Liver (tissue), 9 donors: ENCODE data around the gene KPNB1. TPM values are rescaled to one million over a fixed set of nuclear protein-coding genes. Genes with fewer than 3 reads are reported as not detected.

Experiments used
- DNase-seq: peaks from one replicate; pipeline ENCODE4 v3.0.0-alpha.2; 2017; ENCODE audit warnings: low spot score
- H3K27ac ChIP-seq, 2 donors: one replicate each; pipeline ENCODE4 v1.7.0; 2013; ENCODE audit warnings: inconsistent platforms in 2 of 2, low read length in 2 of 2, control low read depth in 1 of 2, low read depth in 1 of 2, mild to moderate bottlenecking in 1 of 2
- H3K27me3 ChIP-seq, 4 donors: one replicate each; pipeline versions ENCODE4 v1.6.1 to v1.7.0; 2013; ENCODE audit warnings: low read length in 3 of 4, inconsistent platforms in 1 of 4, mild to moderate bottlenecking in 1 of 4, moderate library complexity in 1 of 4; ENCODE audit not compliant: control insufficient read depth in 4 of 4, insufficient read depth in 4 of 4
- H3K36me3 ChIP-seq, 4 donors: one replicate each; pipeline versions ENCODE4 v1.6.1 to v1.7.0; 2013; ENCODE audit warnings: low read length in 3 of 4, mild to moderate bottlenecking in 3 of 4, low read depth in 1 of 4, moderate library complexity in 1 of 4; ENCODE audit not compliant: control insufficient read depth in 4 of 4, insufficient read depth in 3 of 4
- H3K4me1 ChIP-seq, 4 donors: one replicate each; pipeline versions ENCODE4 v1.6.1 to v1.7.0; 2013; ENCODE audit warnings: low read length in 3 of 4, mild to moderate bottlenecking in 3 of 4, moderate library complexity in 1 of 4; ENCODE audit not compliant: control insufficient read depth in 4 of 4, insufficient read depth in 4 of 4
- H3K4me3 ChIP-seq, 3 donors: one replicate each; pipeline versions ENCODE4 v1.6.1 to v1.7.0; 2013; ENCODE audit warnings: low read length in 3 of 3, control low read depth in 1 of 3, low read depth in 1 of 3, mild to moderate bottlenecking in 1 of 3
- H3K9ac ChIP-seq, 2 donors: one replicate each; pipeline ENCODE4 v1.7.0; 2013; ENCODE audit warnings: low read length in 2 of 2, mild to moderate bottlenecking in 2 of 2, moderate library complexity in 2 of 2, control low read depth in 1 of 2, low read depth in 1 of 2
- H3K9me3 ChIP-seq, 4 donors: one replicate each; pipeline versions ENCODE4 v1.6.1 to v1.7.0; 2013; ENCODE audit warnings: low read length in 3 of 4; ENCODE audit not compliant: control insufficient read depth in 4 of 4
- ATF3 ChIP-seq: IDR thresholded peaks from 2 replicates; pipeline ENCODE4 v1.6.1; 2016; ENCODE audit warnings: antibody characterized with exemption
- EGR1 ChIP-seq, 2 donors: IDR thresholded peaks; 2 replicates each; pipeline ENCODE4 v1.6.1; 2016 to 2018; ENCODE audit warnings: antibody characterized with exemption in 2 of 2, low read depth in 2 of 2
- FOXA1 ChIP-seq: IDR thresholded peaks from 2 replicates; pipeline ENCODE4 v1.6.1; 2016; ENCODE audit warnings: antibody characterized with exemption
- FOXA2 ChIP-seq: IDR thresholded peaks from 2 replicates; pipeline ENCODE4 v1.6.1; 2016; ENCODE audit warnings: antibody characterized with exemption
- GABPA ChIP-seq, 2 donors: IDR thresholded peaks in 1 of 2; conservative IDR thresholded peaks in 1 of 2; 2 replicates each; pipeline ENCODE4 v1.6.1; 2016; ENCODE audit warnings: antibody characterized with exemption in 2 of 2, mild to moderate bottlenecking in 1 of 2, moderate library complexity in 1 of 2
- HNF4A ChIP-seq, 2 donors: conservative IDR thresholded peaks; 2 replicates each; pipeline ENCODE4 v1.6.1; 2016; ENCODE audit warnings: antibody characterized with exemption in 2 of 2, mild to moderate bottlenecking in 2 of 2
- HNF4G ChIP-seq: IDR thresholded peaks from 2 replicates; pipeline ENCODE4 v1.6.1; 2016; ENCODE audit warnings: antibody characterized with exemption
- NR2F2 ChIP-seq: IDR thresholded peaks from 2 replicates; pipeline ENCODE4 v1.6.1; 2016; ENCODE audit warnings: antibody characterized with exemption
- RAD21 ChIP-seq, 2 donors: IDR thresholded peaks; 2 replicates each; pipeline ENCODE4 v1.6.1; 2016; ENCODE audit warnings: antibody characterized with exemption in 2 of 2, mild to moderate bottlenecking in 2 of 2
- RXRA ChIP-seq, 2 donors: IDR thresholded peaks; 2 replicates each; pipeline ENCODE4 v1.6.1; 2017 to 2018; ENCODE audit warnings: antibody characterized with exemption in 2 of 2, mild to moderate bottlenecking in 1 of 2
- SP1 ChIP-seq: IDR thresholded peaks from 2 replicates; pipeline ENCODE4 v1.6.1; 2018; ENCODE audit warnings: antibody characterized with exemption, mild to moderate bottlenecking
- TAF1 ChIP-seq: conservative IDR thresholded peaks from 2 replicates; pipeline ENCODE4 v1.6.1; 2016; ENCODE audit warnings: antibody characterized with exemption, mild to moderate bottlenecking
- YY1 ChIP-seq: IDR thresholded peaks from 2 replicates; pipeline ENCODE4 v1.6.1; 2016; ENCODE audit warnings: antibody characterized with exemption, mild to moderate bottlenecking
- ZBTB33 ChIP-seq: IDR thresholded peaks from 2 replicates; pipeline ENCODE4 v1.6.1; 2016; ENCODE audit warnings: antibody characterized with exemption
- WGBS: extraction: QIAGEN DNeasy Blood & Tissue Kit; methylation state at CpG from one replicate; pipeline ENCODE4 v1.1.7; 2013; 5-methylcytosine and 5-hydroxymethylcytosine counted together
- polyA plus RNA-seq, 2 donors: library from polyadenylated mRNA; stranded (reverse) in 1 of 2; unstranded in 1 of 2; fragments of 200-250 nt in 1 of 2; fragments of >200 nt in 1 of 2; fragmentation: Nextera tagmentation in 1 of 2; extraction: Ambion mirVana in 1 of 2; gene quantifications; one replicate each; pipeline versions ENCODE4 v1.2.1 to v1.2.3, GENCODE V29; 2013 to 2015
- total RNA-seq, 2 donors: library from RNA; depleted of rRNA; stranded (reverse); fragments of >200 nt; gene quantifications; one replicate each; pipeline ENCODE4 v1.2.3, GENCODE V29; 2014
- TF ChIP-seq, protein P1 (sequence below): IDR thresholded peaks from 2 replicates; pipeline ENCODE4 v1.6.1; 2016; ENCODE audit warnings: antibody characterized with exemption
- TF ChIP-seq, protein P2 (sequence below): IDR thresholded peaks from 2 replicates; pipeline ENCODE4 v1.6.1; 2016; ENCODE audit warnings: antibody characterized with exemption, mild to moderate bottlenecking
- TF ChIP-seq, protein P3 (sequence below): fragments of 150-350 bp; IDR thresholded peaks from 2 replicates; pipeline ENCODE4 v1.5.1; 2017; ENCODE audit warnings: improper control_type of control experiment, low read depth, low read length; ENCODE audit not compliant: missing input control
- donor health status: healthy.
- donor health status: healthy.
- donor health status: healthy.
- donor health status: healthy.
- donor health status: healthy.

Gene KPNB1
- total and polyA plus RNA-seq, 4 donors = 27.6 to 114 (median 75.0) TPM

DNA sequence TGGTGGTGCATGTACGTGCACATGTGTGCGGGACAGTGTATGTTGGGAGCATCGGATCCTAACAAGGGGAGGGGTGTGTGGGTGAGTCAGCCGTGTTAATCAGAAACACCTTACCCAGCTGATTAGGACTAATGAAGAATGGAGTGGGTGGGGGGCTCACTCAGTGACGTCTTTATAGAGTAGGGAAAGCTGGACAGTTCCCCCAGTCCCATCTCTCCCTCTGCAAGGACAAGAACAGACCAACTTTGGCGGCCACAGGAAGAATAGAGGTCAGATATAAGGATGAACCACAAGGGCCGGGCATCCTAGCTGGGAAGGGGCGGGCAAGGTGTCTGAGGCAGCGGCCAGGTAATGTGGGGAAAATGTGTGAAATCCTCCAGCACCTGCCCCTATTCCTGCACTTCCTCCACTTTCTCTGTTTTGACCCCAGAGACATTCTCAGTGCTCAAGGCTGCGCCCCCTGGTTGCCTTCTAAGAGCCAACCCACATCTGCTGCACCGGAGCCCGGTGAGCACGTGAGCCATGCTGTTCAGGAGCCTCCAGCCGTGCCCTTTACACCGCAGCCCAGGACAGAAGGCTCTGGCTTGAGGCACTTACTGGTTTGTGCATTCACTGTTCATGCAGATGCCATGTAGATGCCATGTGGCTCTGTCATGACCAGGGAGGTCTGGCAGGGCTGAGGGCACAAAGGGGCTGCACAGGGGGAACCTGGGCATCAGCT is 64.4 kb downstream of the KPNB1 start (continued):
- TF ChIP-seq RAD21 (IDR thresholded peaks at IDR 0.05) (no peak), GABPA (IDR thresholded peaks at IDR 0.05 in 1 of 2, conservative IDR thresholded peaks at IDR 0.05 in 1 of 2) (no peak)

- Histone ChIP-seq H3K9me3 (no peaks in the 10 kb centered on the region), H3K36me3 (no peaks in the 10 kb centered on the region), H3K27me3 (no peaks in the 10 kb centered on the region), H3K27ac (no peak overlapping the region), H3K9ac (no peak overlapping the region), H3K4me1 (peaks cover 0 to 7% (median 0%) of the 10 kb centered on the region in 4 donors), H3K4me3 (no peak overlapping the region)
- 72% methylated on average over 6 of the region's 6 CpGs for WGBS
- TF ChIP-seq RXRA (IDR thresholded peaks at IDR 0.05) = no peak
- TF ChIP-seq, protein P1, sequence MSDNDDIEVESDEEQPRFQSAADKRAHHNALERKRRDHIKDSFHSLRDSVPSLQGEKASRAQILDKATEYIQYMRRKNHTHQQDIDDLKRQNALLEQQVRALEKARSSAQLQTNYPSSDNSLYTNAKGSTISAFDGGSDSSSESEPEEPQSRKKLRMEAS = no peak
- TF ChIP-seq YY1 = no peak
- no peak for TF ChIP-seq EGR1 (IDR thresholded peaks at IDR 0.05; ENCODE audit: low read depth in 2 of 2)
- TF ChIP-seq, protein P2, sequence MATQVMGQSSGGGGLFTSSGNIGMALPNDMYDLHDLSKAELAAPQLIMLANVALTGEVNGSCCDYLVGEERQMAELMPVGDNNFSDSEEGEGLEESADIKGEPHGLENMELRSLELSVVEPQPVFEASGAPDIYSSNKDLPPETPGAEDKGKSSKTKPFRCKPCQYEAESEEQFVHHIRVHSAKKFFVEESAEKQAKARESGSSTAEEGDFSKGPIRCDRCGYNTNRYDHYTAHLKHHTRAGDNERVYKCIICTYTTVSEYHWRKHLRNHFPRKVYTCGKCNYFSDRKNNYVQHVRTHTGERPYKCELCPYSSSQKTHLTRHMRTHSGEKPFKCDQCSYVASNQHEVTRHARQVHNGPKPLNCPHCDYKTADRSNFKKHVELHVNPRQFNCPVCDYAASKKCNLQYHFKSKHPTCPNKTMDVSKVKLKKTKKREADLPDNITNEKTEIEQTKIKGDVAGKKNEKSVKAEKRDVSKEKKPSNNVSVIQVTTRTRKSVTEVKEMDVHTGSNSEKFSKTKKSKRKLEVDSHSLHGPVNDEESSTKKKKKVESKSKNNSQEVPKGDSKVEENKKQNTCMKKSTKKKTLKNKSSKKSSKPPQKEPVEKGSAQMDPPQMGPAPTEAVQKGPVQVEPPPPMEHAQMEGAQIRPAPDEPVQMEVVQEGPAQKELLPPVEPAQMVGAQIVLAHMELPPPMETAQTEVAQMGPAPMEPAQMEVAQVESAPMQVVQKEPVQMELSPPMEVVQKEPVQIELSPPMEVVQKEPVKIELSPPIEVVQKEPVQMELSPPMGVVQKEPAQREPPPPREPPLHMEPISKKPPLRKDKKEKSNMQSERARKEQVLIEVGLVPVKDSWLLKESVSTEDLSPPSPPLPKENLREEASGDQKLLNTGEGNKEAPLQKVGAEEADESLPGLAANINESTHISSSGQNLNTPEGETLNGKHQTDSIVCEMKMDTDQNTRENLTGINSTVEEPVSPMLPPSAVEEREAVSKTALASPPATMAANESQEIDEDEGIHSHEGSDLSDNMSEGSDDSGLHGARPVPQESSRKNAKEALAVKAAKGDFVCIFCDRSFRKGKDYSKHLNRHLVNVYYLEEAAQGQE = no peak
- no peak for TF ChIP-seq NR2F2
- TF ChIP-seq ZBTB33 = no peak
- no peak for TF ChIP-seq ATF3
- TF ChIP-seq TAF1 = no peak
- TF ChIP-seq FOXA2 = no peak
- no peak for TF ChIP-seq HNF4A (conservative IDR thresholded peaks at IDR 0.05)
- TF ChIP-seq, protein P3, sequence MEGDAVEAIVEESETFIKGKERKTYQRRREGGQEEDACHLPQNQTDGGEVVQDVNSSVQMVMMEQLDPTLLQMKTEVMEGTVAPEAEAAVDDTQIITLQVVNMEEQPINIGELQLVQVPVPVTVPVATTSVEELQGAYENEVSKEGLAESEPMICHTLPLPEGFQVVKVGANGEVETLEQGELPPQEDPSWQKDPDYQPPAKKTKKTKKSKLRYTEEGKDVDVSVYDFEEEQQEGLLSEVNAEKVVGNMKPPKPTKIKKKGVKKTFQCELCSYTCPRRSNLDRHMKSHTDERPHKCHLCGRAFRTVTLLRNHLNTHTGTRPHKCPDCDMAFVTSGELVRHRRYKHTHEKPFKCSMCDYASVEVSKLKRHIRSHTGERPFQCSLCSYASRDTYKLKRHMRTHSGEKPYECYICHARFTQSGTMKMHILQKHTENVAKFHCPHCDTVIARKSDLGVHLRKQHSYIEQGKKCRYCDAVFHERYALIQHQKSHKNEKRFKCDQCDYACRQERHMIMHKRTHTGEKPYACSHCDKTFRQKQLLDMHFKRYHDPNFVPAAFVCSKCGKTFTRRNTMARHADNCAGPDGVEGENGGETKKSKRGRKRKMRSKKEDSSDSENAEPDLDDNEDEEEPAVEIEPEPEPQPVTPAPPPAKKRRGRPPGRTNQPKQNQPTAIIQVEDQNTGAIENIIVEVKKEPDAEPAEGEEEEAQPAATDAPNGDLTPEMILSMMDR = no peak
- no peak for TF ChIP-seq HNF4G
- TF ChIP-seq GABPA (IDR thresholded peaks at IDR 0.05 in 1 of 2, conservative IDR thresholded peaks at IDR 0.05 in 1 of 2) = no peak
- no peak for TF ChIP-seq RAD21 (IDR thresholded peaks at IDR 0.05)
- TF ChIP-seq SP1 = no peak
- TF ChIP-seq FOXA1 = no peak
- DNase-seq = no peak
Observed at GRCh38 chr17:47714773-47715396, 65.2 kb downstream of the KPNB1 start.
